ENCODE data around the gene USP48.

USP48 gene

DNA sequence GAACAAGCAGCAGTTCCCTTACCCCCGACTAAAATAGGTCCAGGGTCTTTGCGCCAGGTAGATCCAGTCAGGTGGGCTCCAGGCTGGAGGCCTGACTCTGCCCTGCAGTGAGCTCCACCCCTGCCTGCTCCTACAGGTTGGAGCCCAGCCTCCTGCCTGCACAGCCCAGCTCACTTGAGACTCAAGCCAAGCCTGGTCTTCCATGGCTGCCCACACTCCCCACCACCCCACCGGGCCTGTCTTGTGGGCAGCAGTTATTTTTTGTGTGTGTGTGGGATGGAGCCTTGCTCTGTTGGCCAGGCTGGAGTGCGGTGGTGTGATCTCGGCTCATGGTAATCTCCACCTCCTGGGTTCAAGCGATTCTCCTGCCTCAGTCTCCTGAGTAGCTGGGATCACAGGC, 142.3 kb downstream of the USP48 start:
- Histone ChIP-seq H3K36me3 (no peaks in the 10 kb centered on the region), H4K20me1 (peaks cover 0 to 34% (median 0%) of the 10 kb centered on the region in 11 experiments; a peak in 7 of 22 replicates), H3K27me3 (no peaks in the 10 kb centered on the region), H3K4me3 (no peak overlapping the region), H3K4me1 (peaks cover 0 to 4% (median 0%) of the 10 kb centered on the region in 10 experiments; a peak in 2 of 20 replicates), H3K9ac (no peak overlapping the region), H3K9me3 (replicated peaks in 1 of 11) (no peaks in the 10 kb centered on the region), H3K27ac (no peak overlapping the region), H3K4me2 (no peak overlapping the region)
- no peak for TF ChIP-seq Cebpa-rat (IDR thresholded peaks at IDR 0.05)

DNA sequence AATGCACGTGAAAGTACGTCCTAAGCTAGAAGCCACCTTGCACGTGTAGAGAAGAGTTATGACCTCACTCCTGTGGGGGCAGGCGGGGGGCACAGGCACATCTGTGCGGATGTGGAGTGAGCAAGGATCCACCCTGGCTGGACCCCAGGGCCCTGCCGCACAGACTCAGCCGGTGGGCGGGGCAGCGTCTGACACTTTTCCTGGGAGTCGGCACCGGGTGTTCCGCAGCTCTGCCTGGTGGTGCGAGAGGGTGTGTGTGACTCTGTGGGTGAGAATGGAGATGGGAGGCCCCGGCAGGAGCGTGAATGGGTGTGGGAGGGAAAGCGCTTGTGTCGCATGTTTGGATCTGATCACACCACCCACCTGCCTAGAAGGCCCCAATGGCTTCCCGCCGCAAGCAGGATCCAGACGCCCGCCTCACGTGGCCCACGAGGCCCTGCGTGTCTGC, 143.3 kb downstream of the USP48 start:
- no peak overlapping the region for H3K27ac ChIP-seq
- H3K9ac ChIP-seq: no peak overlapping the region
- no peaks in the 10 kb centered on the region for H3K9me3 ChIP-seq (replicated peaks in 1 of 11)
- peaks cover 0 to 32% (median 0%) of the 10 kb centered on the region in 11 experiments; a peak in 2 of 22 replicates for H4K20me1 ChIP-seq
- no peak overlapping the region for H3K4me3 ChIP-seq
- H3K4me1 ChIP-seq: peaks cover 0 to 4% (median 0%) of the 10 kb centered on the region in 10 experiments; a peak in 2 of 20 replicates
- H3K27me3 ChIP-seq: no peaks in the 10 kb centered on the region
- no peak overlapping the region for H3K4me2 ChIP-seq
- TF ChIP-seq Cebpa-rat (IDR thresholded peaks at IDR 0.05): no peak
- no peaks in the 10 kb centered on the region for H3K36me3 ChIP-seq

GRCh38 chr1:21638531-21639341, 144.2 kb downstream of the USP48 start:
- H3K4me1 ChIP-seq: peaks cover 0 to 4% (median 0%) of the 10 kb centered on the region in 10 experiments; a peak in 2 of 20 replicates
- H3K9ac ChIP-seq: no peak overlapping the region
- H3K27me3 ChIP-seq: no peaks in the 10 kb centered on the region
- H3K27ac ChIP-seq: no peak overlapping the region
- H3K36me3 ChIP-seq: no peaks in the 10 kb centered on the region
- H4K20me1 ChIP-seq: peaks cover 0 to 26% (median 0%) of the 10 kb centered on the region in 11 experiments; a peak in 4 of 22 replicates
- no peak overlapping the region for H3K4me3 ChIP-seq
- TF ChIP-seq Cebpa-rat (IDR thresholded peaks at IDR 0.05): no peak
- peak overlapping the region in 1 of 11 experiments; percentile 38; a peak in 2 of 22 replicates for H3K4me2 ChIP-seq
- H3K9me3 ChIP-seq (replicated peaks in 1 of 11): no peaks in the 10 kb centered on the region

- H3K36me3 ChIP-seq: no peaks in the 10 kb centered on the region
- H3K9ac ChIP-seq: no peak overlapping the region
- no peaks in the 10 kb centered on the region for H3K27me3 ChIP-seq
- no peak overlapping the region for H3K4me3 ChIP-seq
- no peak for TF ChIP-seq Cebpa-rat (IDR thresholded peaks at IDR 0.05)
- peaks cover 0 to 4% (median 0%) of the 10 kb centered on the region in 10 experiments; a peak in 2 of 20 replicates for H3K4me1 ChIP-seq
- H4K20me1 ChIP-seq: peaks cover 0 to 22% (median 0%) of the 10 kb centered on the region in 11 experiments; a peak in 4 of 22 replicates
- H3K27ac ChIP-seq: no peak overlapping the region
- H3K9me3 ChIP-seq (replicated peaks in 1 of 11): no peaks in the 10 kb centered on the region
- no peak overlapping the region for H3K4me2 ChIP-seq
These were observed 145.4 kb downstream of the USP48 start for GRCh38 chr1:21637514-21637913.

DNA sequence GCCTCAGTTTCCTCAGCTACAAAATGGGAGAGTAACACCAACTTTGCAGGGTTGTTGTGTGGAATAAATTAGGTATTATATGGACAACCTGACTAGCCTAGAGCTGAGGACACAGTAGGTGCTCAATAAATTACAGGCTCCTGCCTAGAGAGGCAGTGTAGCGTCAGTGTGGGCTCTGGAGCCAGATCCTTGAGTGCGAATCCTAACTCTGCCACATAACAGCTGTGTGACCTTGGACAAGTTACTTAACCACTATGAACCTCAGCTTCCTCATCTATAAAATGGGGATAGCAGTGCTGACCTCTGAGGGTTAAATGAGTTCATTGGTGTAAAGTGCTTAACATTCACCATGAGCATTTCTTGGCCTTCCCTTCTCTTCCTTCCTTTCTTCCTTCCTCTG, 146.9 kb downstream of the USP48 start:
- TF ChIP-seq Cebpa-rat (IDR thresholded peaks at IDR 0.05): no peak
- no peak overlapping the region for H3K27ac ChIP-seq
- peaks cover 0 to 10% (median 0%) of the 10 kb centered on the region in 11 experiments; a peak in 4 of 22 replicates for H4K20me1 ChIP-seq
- no peaks in the 10 kb centered on the region for H3K9me3 ChIP-seq (replicated peaks in 1 of 11)
- H3K4me2 ChIP-seq: no peak overlapping the region
- H3K9ac ChIP-seq: no peak overlapping the region
- H3K27me3 ChIP-seq: no peaks in the 10 kb centered on the region
- H3K4me1 ChIP-seq: peaks cover 0 to 4% (median 0%) of the 10 kb centered on the region in 10 experiments; a peak in 2 of 20 replicates
- no peak overlapping the region for H3K4me3 ChIP-seq
- H3K36me3 ChIP-seq: no peaks in the 10 kb centered on the region

DNA sequence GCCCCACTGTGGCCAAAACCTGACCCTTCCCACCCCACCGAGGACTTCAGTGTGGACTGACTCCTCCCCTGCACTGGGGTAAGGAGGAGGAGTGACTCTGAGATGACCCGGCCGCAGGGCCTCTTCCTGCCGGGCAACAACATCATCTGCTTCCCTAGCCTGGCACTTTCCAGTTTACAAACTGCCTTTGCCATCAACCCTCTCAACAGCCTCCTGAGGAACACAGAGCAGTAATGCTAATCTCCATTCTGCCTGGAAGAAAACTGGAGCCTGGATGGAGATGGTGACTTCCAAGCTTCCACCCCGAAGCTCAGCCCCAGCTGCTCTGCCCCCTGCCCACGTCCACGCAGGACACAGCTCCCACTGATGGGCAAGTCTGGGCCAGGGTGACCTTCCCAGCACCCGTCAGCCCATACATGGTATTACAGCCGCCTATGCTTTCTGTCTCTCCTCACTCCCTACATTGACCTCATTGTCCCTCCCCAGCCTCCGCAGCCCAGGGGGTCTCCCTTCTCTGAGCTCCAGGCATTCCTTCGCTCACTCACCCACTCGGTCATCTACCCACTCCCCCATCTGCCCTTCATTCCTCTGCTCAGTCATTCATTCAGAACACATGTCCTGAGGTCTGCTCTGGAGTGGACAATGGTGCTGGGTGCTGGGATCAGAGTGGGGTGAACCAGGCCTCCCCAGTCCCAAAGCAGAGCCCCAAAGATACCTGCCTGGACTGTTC, 148.0 kb downstream of the USP48 start:
- H3K4me2 ChIP-seq: no peak overlapping the region
- H3K27ac ChIP-seq: no peak overlapping the region
- H3K27me3 ChIP-seq: no peaks in the 10 kb centered on the region
- H3K9me3 ChIP-seq (replicated peaks in 1 of 11): no peaks in the 10 kb centered on the region
- no peak overlapping the region for H3K4me3 ChIP-seq
- H3K4me1 ChIP-seq: peaks cover 0 to 4% (median 0%) of the 10 kb centered on the region in 10 experiments; a peak in 2 of 20 replicates
- no peaks in the 10 kb centered on the region for H3K36me3 ChIP-seq
- TF ChIP-seq Cebpa-rat (IDR thresholded peaks at IDR 0.05): no peak
- H4K20me1 ChIP-seq: peaks cover 0 to 13% (median 0%) of the 10 kb centered on the region in 11 experiments; a peak in 4 of 22 replicates
- no peak overlapping the region for H3K9ac ChIP-seq

DNA sequence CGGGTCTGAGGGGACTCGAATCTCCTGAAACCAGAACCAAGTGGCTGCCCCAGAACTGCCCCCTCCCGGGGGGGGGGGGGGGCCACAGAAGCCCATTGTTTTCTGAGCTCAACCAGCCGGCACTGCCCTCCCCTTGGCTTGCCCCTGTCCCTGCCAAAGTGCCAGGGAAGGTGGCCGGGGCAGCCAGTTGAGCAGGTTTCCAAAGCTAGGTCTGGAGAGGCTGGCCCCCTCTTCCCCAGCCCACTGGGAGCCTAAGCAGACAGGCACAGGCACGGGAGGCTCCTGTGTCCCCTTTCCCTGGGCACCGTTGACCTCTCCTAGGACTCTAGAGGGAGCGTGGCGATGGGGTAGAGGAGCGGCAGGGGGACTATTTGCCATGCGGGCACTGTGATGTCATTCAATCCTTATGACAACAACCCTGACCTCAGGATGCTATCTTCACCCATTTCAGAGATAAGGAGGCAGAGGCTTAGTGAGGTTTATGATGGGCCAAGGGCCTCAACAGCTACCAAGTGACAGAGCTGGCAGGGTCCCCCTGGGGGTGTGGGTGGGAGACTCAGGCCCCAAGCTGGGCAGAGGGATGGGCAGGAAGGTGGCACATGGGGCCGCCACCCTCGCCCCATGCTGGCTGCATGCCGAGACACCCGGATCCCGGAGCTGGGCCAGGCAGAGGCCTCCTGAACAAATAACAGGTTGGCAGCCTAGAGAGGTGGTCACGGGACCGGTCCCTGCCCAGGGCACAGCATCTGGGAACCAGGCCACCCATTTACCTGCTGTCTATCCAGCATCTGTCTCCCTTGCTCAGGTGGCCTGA, 148.8 kb downstream of the USP48 start:
- H3K36me3 ChIP-seq: no peaks in the 10 kb centered on the region
- H3K27ac ChIP-seq: no peak overlapping the region

DNA sequence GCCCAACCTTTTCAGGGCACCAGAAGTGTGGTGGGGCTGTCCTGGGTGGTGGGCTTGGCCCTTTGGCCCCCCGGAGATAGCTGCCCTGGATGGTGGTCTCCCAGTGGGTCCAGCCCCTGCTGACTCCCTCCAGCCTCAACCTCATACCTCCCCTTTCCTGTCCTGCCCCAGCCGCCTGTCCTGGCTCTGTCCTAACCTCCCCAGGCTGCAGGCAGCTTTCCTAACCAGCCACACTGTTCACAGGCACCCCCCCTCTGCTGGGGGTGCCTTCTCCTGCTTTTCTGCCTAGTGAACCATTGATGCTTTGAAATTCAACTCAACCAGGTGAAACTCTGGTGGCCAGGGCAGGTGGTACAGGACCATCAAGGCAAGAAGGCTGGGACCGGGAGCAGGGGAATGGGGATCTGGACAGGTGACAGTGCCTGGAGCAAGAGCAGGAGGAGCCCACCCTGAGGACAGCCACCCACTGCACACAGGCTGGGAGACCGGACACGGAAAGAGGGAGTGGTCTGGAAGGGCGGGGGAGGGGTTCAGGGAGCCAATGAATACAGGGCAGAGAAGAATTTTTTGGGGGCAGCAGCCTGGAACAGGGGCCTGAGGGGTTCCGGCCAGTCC, 149.7 kb downstream of the USP48 start:
- Histone ChIP-seq H4K20me1 (peaks cover 0 to 13% (median 0%) of the 10 kb centered on the region in 11 experiments; a peak in 5 of 22 replicates), H3K36me3 (no peaks in the 10 kb centered on the region), H3K27ac (no peak overlapping the region), H3K4me3 (no peak overlapping the region), H3K4me1 (peaks cover 0 to 14% (median 5%) of the 10 kb centered on the region in 10 experiments; a peak in 11 of 20 replicates), H3K9me3 (replicated peaks in 1 of 11) (no peaks in the 10 kb centered on the region), H3K27me3 (no peaks in the 10 kb centered on the region), H3K4me2 (no peak overlapping the region), H3K9ac (no peak overlapping the region)
- TF ChIP-seq Cebpa-rat (IDR thresholded peaks at IDR 0.05): no peak

More for the DNA sequence above, 148.8 kb downstream of the USP48 start:
- Histone ChIP-seq H4K20me1 (peaks cover 0 to 13% (median 0%) of the 10 kb centered on the region in 11 experiments; a peak in 6 of 22 replicates), H3K9me3 (replicated peaks in 1 of 11) (no peaks in the 10 kb centered on the region), H3K4me2 (no peak overlapping the region), H3K4me1 (peaks cover 0 to 10% (median 2%) of the 10 kb centered on the region in 10 experiments; a peak in 11 of 20 replicates), H3K9ac (no peak overlapping the region), H3K27me3 (no peaks in the 10 kb centered on the region), H3K4me3 (no peak overlapping the region)
- TF ChIP-seq Cebpa-rat (IDR thresholded peaks at IDR 0.05): no peak

Measured in BLaER1 treated with 17β-estradiol and CSF1 and Interleukin-3, amounts not matched to agents 10 nM and 100 nM (cell line).